ENCODE data around the gene MCUB. TPM values are rescaled to one million over a fixed set of nuclear protein-coding genes. Genes with fewer than 3 reads are reported as not detected.
"Not testable (repeated sequence)": the region's sequence is repeated elsewhere in the genome, so short reads cannot be mapped to it uniquely, and the experiment has no call there.

Gene MCUB, protein sequence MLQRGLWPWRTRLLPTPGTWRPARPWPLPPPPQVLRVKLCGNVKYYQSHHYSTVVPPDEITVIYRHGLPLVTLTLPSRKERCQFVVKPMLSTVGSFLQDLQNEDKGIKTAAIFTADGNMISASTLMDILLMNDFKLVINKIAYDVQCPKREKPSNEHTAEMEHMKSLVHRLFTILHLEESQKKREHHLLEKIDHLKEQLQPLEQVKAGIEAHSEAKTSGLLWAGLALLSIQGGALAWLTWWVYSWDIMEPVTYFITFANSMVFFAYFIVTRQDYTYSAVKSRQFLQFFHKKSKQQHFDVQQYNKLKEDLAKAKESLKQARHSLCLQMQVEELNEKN
- 23.6 TPM for total RNA-seq
- long read RNA-seq, transcript MCUB-201 (8 exons, 2,278 nt), result major isoform, 71 of 88 reads
- long read RNA-seq, partial matches to known transcripts, result 2 of 88 reads
- long read RNA-seq, other reads (novel, unspliced or antisense), result 15 of 88 reads

- DNase-seq (ENCODE audit: low spot score), result peak; percentile 94
Observed at GRCh38 chr4:109559983-109560686, at the start of gene MCUB. Gene MCUB, plus strand, starts transcription at chr4:109560246. Its CDS starts 92 bp downstream, at chr4:109560338.

DNA sequence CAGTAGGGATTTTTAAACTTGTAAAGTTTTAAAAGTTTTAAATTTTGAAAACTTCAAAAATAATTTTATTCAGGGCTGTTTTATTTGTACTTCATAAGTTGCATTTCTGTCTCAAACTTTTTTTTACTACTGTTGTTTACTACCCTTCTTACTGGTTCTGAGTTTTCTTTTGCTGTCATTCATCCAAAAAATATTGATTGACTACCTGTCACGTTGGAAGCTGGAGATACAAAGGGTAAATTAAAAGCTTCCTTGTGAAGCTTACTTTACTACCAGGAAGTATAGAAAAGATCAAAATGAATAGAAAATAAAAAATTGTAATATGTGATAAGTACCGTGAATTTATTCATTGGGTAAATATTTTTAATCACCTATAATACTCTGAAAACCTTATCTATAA, 49.4 kb upstream of the MCUB start:
- DNase-seq (ENCODE audit: low spot score), result no peak

GRCh38 chr4:109511414-109511813, 48.6 kb upstream of the MCUB start:
- DNase-seq (ENCODE audit: low spot score), result no peak

DNA sequence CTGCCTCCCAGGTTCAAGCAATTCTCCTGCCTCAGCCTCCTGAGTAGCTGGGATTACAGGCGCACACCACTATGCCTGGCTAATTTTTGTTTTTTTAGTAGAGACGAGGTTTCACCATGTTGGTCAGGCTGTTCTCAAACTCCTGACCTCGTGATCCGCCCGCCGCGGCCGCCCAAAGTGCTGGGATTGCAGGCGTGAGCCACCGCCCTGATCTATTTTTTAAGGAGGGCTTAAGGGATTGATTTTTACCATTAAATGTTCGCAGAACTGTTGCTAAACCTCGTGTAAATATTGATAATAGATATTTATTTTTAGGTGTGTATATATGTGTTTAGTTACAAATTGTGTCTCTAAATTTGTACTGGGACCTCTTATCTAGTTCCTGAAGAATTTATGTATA, 46.7 kb upstream of the MCUB start:
- not testable (repeated sequence) for DNase-seq (ENCODE audit: low spot score)

GRCh38 chr4:109532182-109532581, 27.9 kb upstream of the MCUB start:
- DNase-seq (ENCODE audit: low spot score), result no peak

- DNase-seq (ENCODE audit: low spot score), result no peak
Observed at GRCh38 chr4:109545401-109545800, 14.6 kb upstream of the MCUB start.

GRCh38 chr4:109547394-109547793, 12.7 kb upstream of the MCUB start:
- DNase-seq (ENCODE audit: low spot score), result no peak

GRCh38 chr4:109548655-109549054, 11.4 kb upstream of the MCUB start:
- no peak for DNase-seq (ENCODE audit: low spot score)

GRCh38 chr4:109552237-109552636, 7.8 kb upstream of the MCUB start:
- DNase-seq (ENCODE audit: low spot score), result no peak

- DNase-seq (ENCODE audit: low spot score), result no peak
Observed at GRCh38 chr4:109553130-109553529, 6.9 kb upstream of the MCUB start.

- no peak for DNase-seq (ENCODE audit: low spot score)
Observed at GRCh38 chr4:109554971-109555370, 5.1 kb upstream of the MCUB start.

- DNase-seq (ENCODE audit: low spot score), result no peak
Observed at GRCh38 chr4:109557433-109557832, 2.6 kb upstream of the MCUB start.

GRCh38 chr4:109558095-109558494, 2.0 kb upstream of the MCUB start:
- not testable (repeated sequence) for DNase-seq (ENCODE audit: low spot score)

DNA sequence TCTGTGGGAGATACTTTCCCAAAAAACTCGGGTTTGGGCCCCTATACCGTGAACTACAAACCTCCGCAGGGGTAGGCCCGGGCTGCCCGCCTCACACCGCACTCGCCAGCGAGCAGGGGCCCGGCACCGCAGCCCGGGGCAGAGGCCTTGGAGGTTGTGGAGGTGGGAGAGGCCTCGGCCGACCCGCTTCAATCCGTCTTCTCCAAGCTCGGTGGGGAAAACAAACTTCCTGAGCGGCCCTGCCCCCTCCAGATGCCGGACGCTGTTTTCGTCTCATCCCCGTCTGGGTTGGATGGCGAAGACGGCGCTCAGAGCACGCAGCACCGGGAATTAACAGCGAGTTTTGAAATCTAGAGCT, 442 bp upstream of the MCUB start:
- no peak for DNase-seq (ENCODE audit: low spot score)

- no peak for DNase-seq (ENCODE audit: low spot score)
Observed at GRCh38 chr4:109560687-109561461, 828 bp downstream of the MCUB start.

GRCh38 chr4:109562457-109563239, 2.6 kb downstream of the MCUB start:
- DNase-seq (ENCODE audit: low spot score), result no peak

GRCh38 chr4:109571494-109571893, 11.4 kb downstream of the MCUB start:
- DNase-seq (ENCODE audit: low spot score), result no peak

GRCh38 chr4:109572154-109572553, 12.1 kb downstream of the MCUB start:
- DNase-seq (ENCODE audit: low spot score), result no peak

GRCh38 chr4:109574443-109574850, 14.4 kb downstream of the MCUB start:
- no peak for DNase-seq (ENCODE audit: low spot score)

DNA sequence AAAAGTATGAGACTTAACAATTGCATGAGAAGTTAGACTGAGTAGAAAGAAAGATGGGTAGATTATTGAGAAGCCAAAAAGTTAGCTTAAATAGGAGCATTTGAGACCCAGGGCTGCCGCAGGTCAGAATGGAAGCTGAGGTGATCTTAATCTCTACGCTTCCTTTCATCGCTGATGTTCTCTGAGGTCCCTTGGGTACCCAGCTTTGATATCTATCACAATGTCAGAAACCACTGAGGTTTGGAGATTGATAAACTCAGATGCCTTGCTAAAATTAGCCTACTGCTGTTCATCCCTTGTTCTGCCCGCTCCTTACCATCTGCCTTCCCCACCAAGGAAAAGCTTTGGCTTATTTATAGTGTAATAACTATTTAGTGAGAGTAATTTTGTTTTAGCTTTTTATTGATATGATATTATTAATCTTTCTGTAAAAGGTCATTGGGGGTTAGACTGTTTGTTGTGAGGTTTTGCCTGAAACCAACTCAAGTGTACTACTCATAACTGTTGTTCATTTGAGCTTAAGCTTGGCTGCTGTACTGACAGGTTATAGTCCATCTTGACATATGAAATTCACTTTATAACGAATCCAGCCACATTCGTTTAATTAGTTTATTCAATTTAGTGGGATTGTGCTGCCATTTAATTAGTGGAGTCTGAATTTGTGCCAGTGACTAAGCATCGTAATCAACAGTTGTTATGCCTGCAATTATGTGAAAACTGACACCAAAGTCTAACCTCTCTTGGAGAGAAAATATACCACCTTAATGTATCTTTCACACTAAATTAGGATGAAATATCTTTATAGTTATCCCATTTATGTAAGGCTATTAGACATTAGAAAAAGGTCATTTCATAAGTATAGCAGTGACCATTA, 15.1 kb downstream of the MCUB start:
- no peak for DNase-seq (ENCODE audit: low spot score)

Data from mesenteric fat pad (tissue), 1 donor.